Measurements from ENCODE around the gene CEP83. TPM values are rescaled to one million over a fixed set of nuclear protein-coding genes. Genes with fewer than 3 reads are reported as not detected.

The CEP83 gene
- total RNA-seq, 1 experiment from 2014 or later, result 19.2 TPM

DNA sequence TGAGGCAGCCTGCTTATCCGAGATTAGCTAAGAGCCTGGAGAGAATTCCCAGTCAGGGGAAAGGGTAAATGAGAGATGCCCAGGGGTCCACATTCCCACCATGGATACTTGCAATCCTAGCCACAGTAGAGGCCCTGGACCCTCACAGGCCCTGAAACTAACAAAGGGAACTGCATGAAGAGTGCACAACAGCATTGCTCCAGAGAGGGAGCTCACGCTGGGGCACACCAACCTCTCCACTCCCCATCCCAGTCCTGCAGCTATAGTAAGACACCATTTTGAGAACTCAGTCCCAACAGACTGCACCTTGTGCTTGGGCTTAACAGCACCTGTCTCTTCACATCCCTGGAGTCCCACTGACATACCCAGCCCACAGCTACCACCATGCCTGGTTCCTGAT is 30.5 kb downstream of the CEP83 start (continued):
- TF ChIP-seq SP1 (IDR thresholded peaks at IDR 0.05; ENCODE audit: low read depth) (no peak), ZNF274 (IDR thresholded peaks at IDR 0.05; ENCODE audit: low read depth, low read length) (no peak)
- TF ChIP-seq, protein P1, sequence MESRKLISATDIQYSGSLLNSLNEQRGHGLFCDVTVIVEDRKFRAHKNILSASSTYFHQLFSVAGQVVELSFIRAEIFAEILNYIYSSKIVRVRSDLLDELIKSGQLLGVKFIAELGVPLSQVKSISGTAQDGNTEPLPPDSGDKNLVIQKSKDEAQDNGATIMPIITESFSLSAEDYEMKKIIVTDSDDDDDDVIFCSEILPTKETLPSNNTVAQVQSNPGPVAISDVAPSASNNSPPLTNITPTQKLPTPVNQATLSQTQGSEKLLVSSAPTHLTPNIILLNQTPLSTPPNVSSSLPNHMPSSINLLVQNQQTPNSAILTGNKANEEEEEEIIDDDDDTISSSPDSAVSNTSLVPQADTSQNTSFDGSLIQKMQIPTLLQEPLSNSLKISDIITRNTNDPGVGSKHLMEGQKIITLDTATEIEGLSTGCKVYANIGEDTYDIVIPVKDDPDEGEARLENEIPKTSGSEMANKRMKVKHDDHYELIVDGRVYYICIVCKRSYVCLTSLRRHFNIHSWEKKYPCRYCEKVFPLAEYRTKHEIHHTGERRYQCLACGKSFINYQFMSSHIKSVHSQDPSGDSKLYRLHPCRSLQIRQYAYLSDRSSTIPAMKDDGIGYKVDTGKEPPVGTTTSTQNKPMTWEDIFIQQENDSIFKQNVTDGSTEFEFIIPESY (IDR thresholded peaks at IDR 0.05; ENCODE audit: extremely low read depth, insufficient replicate concordance, low read length), result no peak
- TF ChIP-seq, protein P2, sequence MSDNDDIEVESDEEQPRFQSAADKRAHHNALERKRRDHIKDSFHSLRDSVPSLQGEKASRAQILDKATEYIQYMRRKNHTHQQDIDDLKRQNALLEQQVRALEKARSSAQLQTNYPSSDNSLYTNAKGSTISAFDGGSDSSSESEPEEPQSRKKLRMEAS (IDR thresholded peaks at IDR 0.05), result no peak

- intact Hi-C loops (cut with micrococcal nuclease), result no loop called here
- Histone ChIP-seq H3K27me3 (ENCODE audit: insufficient read depth, low read length) (no peaks in the 10 kb centered on the region), H3K4me2 (ENCODE audit: low read length) (no peak overlapping the region), H2AFZ (ENCODE audit: low read depth, low read length, poor library complexity, severe bottlenecking) (no peak overlapping the region), H3K79me2 (ENCODE audit: insufficient read depth, low read length) (peaks cover 72% of the 10 kb centered on the region), H3K4me1 (ENCODE audit: control insufficient read depth in 1 of 2, insufficient read depth in 2 of 2, low read length in 2 of 2) (no peaks in the 10 kb centered on the region), H3K27ac (ENCODE audit: low read depth, low read length) (no peak overlapping the region), H3K9ac (ENCODE audit: low read length) (no peak overlapping the region), H3K4me3 (replicated peaks in 1 of 2; ENCODE audit: low read depth in 1 of 2, low read length in 2 of 2) (no peak overlapping the region), H3K9me3 (ENCODE audit: control insufficient read depth in 1 of 2, insufficient read depth in 1 of 2, low read depth in 1 of 2, low read length in 2 of 2) (peaks cover 4 to 7% of the 10 kb centered on the region in 2 experiments; a peak in 1 of 4 replicates), H4K20me1 (ENCODE audit: insufficient read depth) (no peaks in the 10 kb centered on the region), H3K9me2 (ENCODE audit: insufficient read depth) (no peaks in the 10 kb centered on the region), H3K36me3 (ENCODE audit: control insufficient read depth in 1 of 2, insufficient read depth in 2 of 2, low read length in 2 of 2) (no peaks in the 10 kb centered on the region; a peak in 1 of 4 replicates)
- ChIA-PET CTCF (no interaction called here), POLR2A (no interaction called here), RAD21 (ENCODE audit: low non-redundant PET in 1 of 2, low total read pairs in 2 of 2, uncharacterized antibody in 2 of 2, unreplicated experiment in 2 of 2) (no interaction called here)
- no peak for DNase-seq (ENCODE audit: low read depth, low spot score)
- BruUV-seq (replicated peaks), result no TSS peak
- no peak for ATAC-seq
- TF ChIP-seq ZFX (IDR thresholded peaks at IDR 0.05), result no peak
- TF ChIP-seq, protein P1 (IDR thresholded peaks at IDR 0.05; ENCODE audit: extremely low read depth, insufficient replicate concordance, low read length), result no peak
- no peak for TF ChIP-seq JUND (IDR thresholded peaks at IDR 0.05)
- no peak for TF ChIP-seq FOSL1 (IDR thresholded peaks at IDR 0.05; ENCODE audit: low read depth)
- TF ChIP-seq EZH2phosphoT487 (IDR thresholded peaks at IDR 0.05; ENCODE audit: borderline replicate concordance), result no peak
- TF ChIP-seq SIN3A (IDR thresholded peaks at IDR 0.05; ENCODE audit: low read depth), result no peak
- TF ChIP-seq, protein P2 (IDR thresholded peaks at IDR 0.05), result no peak
- no peak for TF ChIP-seq YY1 (IDR thresholded peaks at IDR 0.05; ENCODE audit: extremely low read depth, insufficient replicate concordance, low read depth, low read length)
- TF ChIP-seq RAD21 (IDR thresholded peaks at IDR 0.05; ENCODE audit: low read depth), result no peak
- no peak for TF ChIP-seq CEBPB (IDR thresholded peaks at IDR 0.05; ENCODE audit: low read depth)
- no peak for TF ChIP-seq SP1 (IDR thresholded peaks at IDR 0.05; ENCODE audit: low read depth)
- TF ChIP-seq POLR2A (IDR thresholded peaks at IDR 0.05; ENCODE audit: borderline replicate concordance, extremely low read depth, insufficient read depth, insufficient read length), result no peak
- TF ChIP-seq ZNF274 (IDR thresholded peaks at IDR 0.05; ENCODE audit: low read depth, low read length), result no peak
- no peak for TF ChIP-seq ELF1 (IDR thresholded peaks at IDR 0.05; ENCODE audit: borderline replicate concordance, low read depth)
- TF ChIP-seq EZH2 (IDR thresholded peaks at IDR 0.05), result no peak
- TF ChIP-seq CBX3 (IDR thresholded peaks at IDR 0.05; ENCODE audit: low read depth), result no peak
- no peak for TF ChIP-seq EGR1 (IDR thresholded peaks at IDR 0.05; ENCODE audit: low read depth)
- no peak for TF ChIP-seq SRF (IDR thresholded peaks at IDR 0.05; ENCODE audit: low read depth)
- no peak for TF ChIP-seq TCF7L2 (IDR thresholded peaks at IDR 0.05; ENCODE audit: borderline replicate concordance, extremely low read depth, insufficient read depth, insufficient read length)
These were observed 31.9 kb downstream of the CEP83 start for GRCh38 chr12:94427501-94428381.

Measured in HCT116 (cell line).